IPS-18c (cell line): ENCODE data around the gene PLD1.

Experiments used
- H3K4me3 ChIP-seq: 2 replicates; pipeline ENCODE4 v1.7.0; 2013; ENCODE audit warnings: low read depth, mild to moderate bottlenecking, low read length, moderate library complexity; ENCODE audit not compliant: insufficient read depth
- H3K9me3 ChIP-seq: one replicate; pipeline ENCODE4 v1.6.1; 2013; ENCODE audit warnings: mild to moderate bottlenecking, low read length, moderate library complexity; ENCODE audit not compliant: control insufficient read depth, insufficient read depth

PLD1 gene

GRCh38 chr3:171770689-171771620, 39.3 kb downstream of the PLD1 start:
- Histone ChIP-seq H3K9me3 (no peaks in the 10 kb centered on the region), H3K4me3 (peak overlapping the region; percentile 21; the same call in 1 of the 2 replicates)

- H3K4me3 ChIP-seq, result no peak overlapping the region
- H3K9me3 ChIP-seq, result no peaks in the 10 kb centered on the region
These were observed 40.8 kb downstream of the PLD1 start for GRCh38 chr3:171769461-171769860.

- no peaks in the 10 kb centered on the region for H3K9me3 ChIP-seq
- no peak overlapping the region for H3K4me3 ChIP-seq
These were observed 41.3 kb downstream of the PLD1 start for GRCh38 chr3:171768986-171769385.

GRCh38 chr3:171768281-171768900, 41.9 kb downstream of the PLD1 start:
- no peaks in the 10 kb centered on the region for H3K9me3 ChIP-seq
- no peak overlapping the region for H3K4me3 ChIP-seq

- Histone ChIP-seq H3K4me3 (no peak overlapping the region), H3K9me3 (no peaks in the 10 kb centered on the region)
These were observed 44.8 kb downstream of the PLD1 start for GRCh38 chr3:171765511-171765887.

- H3K9me3 ChIP-seq, result no peaks in the 10 kb centered on the region
These were observed 46.9 kb downstream of the PLD1 start for GRCh38 chr3:171763392-171763791.

GRCh38 chr3:171760477-171760876, 49.8 kb downstream of the PLD1 start:
- H3K4me3 ChIP-seq, result no peak overlapping the region
- no peaks in the 10 kb centered on the region for H3K9me3 ChIP-seq

More at GRCh38 chr3:171763392-171763791, 46.9 kb downstream of the PLD1 start:
- H3K4me3 ChIP-seq, result no peak overlapping the region

GRCh38 chr3:171758109-171758508, 52.2 kb downstream of the PLD1 start:
- no peak overlapping the region for H3K4me3 ChIP-seq
- no peaks in the 10 kb centered on the region for H3K9me3 ChIP-seq

GRCh38 chr3:171757361-171758034, 52.8 kb downstream of the PLD1 start:
- H3K9me3 ChIP-seq, result no peaks in the 10 kb centered on the region
- H3K4me3 ChIP-seq, result no peak overlapping the region

- no peak overlapping the region for H3K4me3 ChIP-seq
- no peaks in the 10 kb centered on the region for H3K9me3 ChIP-seq
These were observed 54.6 kb downstream of the PLD1 start for GRCh38 chr3:171755656-171756055.

- no peak overlapping the region for H3K4me3 ChIP-seq
These were observed 55.2 kb downstream of the PLD1 start for GRCh38 chr3:171755015-171755589.

GRCh38 chr3:171753665-171754408, 56.4 kb downstream of the PLD1 start:
- Histone ChIP-seq H3K4me3 (no peak overlapping the region), H3K9me3 (no peaks in the 10 kb centered on the region)

More at GRCh38 chr3:171755015-171755589, 55.2 kb downstream of the PLD1 start:
- no peaks in the 10 kb centered on the region for H3K9me3 ChIP-seq

- H3K4me3 ChIP-seq, result no peak overlapping the region
- H3K9me3 ChIP-seq, result no peaks in the 10 kb centered on the region
These were observed 57.2 kb downstream of the PLD1 start for GRCh38 chr3:171753025-171753472.

- H3K9me3 ChIP-seq, result no peaks in the 10 kb centered on the region
- no peak overlapping the region for H3K4me3 ChIP-seq
These were observed 58.0 kb downstream of the PLD1 start for GRCh38 chr3:171752329-171752728.

GRCh38 chr3:171749124-171749523, 61.2 kb downstream of the PLD1 start:
- Histone ChIP-seq H3K9me3 (no peaks in the 10 kb centered on the region), H3K4me3 (no peak overlapping the region)

GRCh38 chr3:171748064-171748924, 62.0 kb downstream of the PLD1 start:
- Histone ChIP-seq H3K4me3 (no peak overlapping the region), H3K9me3 (no peaks in the 10 kb centered on the region)
